GM04504 (cell line): ENCODE results near the gene RANBP3L.
"Not testable (repeated sequence)": the region's sequence is repeated elsewhere in the genome, so short reads cannot be mapped to it uniquely, and the experiment has no call there.

Experiments
- DNase-seq: peaks from one replicate; pipeline ENCODE4 v3.0.0-alpha.2; 2012; ENCODE audit warnings: low read depth

The RANBP3L gene

GRCh38 chr5:36285837-36286615 is 15.7 kb downstream of the RANBP3L start:
- DNase-seq = no peak

DNA sequence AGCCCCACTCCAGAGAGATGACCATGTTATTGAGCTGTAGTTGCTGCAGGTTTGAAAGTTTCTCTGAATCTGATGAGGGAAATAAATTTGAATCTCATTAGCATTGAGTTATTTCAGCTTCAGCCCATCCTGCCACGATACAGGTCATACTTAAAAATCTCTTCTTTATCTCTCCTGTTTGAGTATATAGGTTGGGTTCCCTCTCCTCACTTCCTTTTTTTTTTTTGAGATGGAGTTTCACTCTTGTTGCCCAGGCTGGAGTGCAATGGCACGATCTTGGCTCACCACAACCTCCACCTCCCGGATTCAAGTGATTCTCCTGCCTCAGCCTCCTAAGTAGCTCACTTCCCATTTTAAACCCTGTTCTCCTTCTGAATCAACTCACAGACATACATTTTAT is 17.9 kb downstream of the RANBP3L start:
- DNase-seq = not testable (repeated sequence)

DNA sequence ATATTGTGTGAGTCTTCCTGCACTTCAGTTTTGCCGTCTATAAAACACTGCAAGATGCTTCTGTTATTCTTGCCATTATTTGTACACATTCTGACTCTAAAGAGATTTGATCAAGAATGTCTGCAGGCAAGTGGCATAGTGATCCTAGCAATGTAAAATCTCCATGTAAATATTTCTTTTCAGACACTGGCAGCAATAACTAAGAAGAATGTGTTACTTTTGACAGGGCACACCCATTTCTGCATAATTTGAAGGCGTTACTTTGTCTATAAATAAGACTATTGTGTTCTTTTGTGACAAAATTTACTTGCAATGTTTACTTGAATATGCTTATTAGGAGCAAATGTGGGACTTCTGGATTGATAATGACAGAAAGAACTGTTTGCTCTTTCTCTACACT is 20.1 kb downstream of the RANBP3L start:
- no peak for DNase-seq

GRCh38 chr5:36279054-36279698 is 22.5 kb downstream of the RANBP3L start:
- DNase-seq = no peak

GRCh38 chr5:36277521-36278176 is 24.1 kb downstream of the RANBP3L start:
- no peak for DNase-seq

- DNase-seq = no peak
Measured at GRCh38 chr5:36276864-36277263, 24.8 kb downstream of the RANBP3L start.

GRCh38 chr5:36273809-36274526 is 27.7 kb downstream of the RANBP3L start:
- DNase-seq = no peak

- DNase-seq = no peak
Measured at GRCh38 chr5:36272136-36272690, 29.5 kb downstream of the RANBP3L start.

GRCh38 chr5:36270876-36271575 is 30.7 kb downstream of the RANBP3L start:
- no peak for DNase-seq

GRCh38 chr5:36270175-36270574 is 31.5 kb downstream of the RANBP3L start:
- no peak for DNase-seq

DNA sequence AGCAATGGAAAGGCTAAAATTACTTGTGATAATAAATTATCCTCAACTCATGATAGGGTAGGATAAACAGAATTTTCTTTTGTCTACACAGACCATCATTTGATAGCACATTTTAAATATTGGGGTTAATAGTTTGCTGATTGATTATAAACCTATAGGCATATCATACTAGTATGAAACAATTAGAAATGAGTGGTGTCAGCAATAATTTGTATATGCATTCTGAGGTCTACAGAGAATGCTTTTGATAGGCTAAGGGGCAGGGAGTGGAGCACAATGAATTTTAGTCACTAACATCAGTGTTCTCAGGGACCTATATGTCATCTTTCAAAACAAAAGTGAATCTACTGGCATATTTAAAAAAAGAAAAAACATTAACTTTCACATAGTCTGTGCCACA is 32.2 kb downstream of the RANBP3L start:
- no peak for DNase-seq

DNA sequence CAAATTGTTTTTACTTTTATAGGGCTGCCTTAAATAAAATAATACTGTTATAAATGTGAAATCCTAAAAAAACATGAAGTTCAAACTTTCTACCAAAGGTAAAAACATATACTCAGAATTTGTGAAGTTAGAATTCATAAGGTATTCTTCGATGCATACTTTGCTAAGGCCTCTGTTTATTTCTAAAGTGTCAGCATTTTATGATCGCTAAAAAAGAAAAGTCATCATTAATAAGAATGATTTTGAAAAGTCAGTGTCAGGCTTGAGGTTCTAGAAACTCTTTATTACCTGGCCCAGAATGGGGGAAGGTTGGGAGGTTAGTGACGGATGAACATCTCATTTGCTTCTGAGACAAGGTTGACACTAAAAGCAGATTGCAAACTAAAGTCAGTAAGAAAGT is 33.8 kb downstream of the RANBP3L start:
- DNase-seq = no peak

GRCh38 chr5:36264202-36264760 is 37.4 kb downstream of the RANBP3L start:
- no peak for DNase-seq

DNA sequence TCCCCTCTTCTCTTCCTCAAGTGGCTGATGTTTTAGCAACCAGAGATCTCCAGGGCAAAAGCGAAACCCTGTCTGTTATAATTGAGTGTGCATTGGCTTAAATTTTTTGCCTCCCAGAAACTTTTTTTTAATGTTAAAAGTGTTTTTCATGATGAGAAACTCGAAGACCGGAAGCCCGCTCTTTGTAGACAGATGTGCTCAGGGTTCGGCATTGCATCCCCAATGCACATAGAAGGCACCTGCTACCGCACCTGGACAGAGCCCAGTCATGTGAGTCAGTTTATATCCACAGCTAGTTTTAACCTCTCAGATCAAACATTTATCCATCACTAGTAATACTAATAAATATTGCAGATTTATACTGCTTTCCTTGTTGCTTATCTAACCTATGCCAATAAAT is 40.5 kb downstream of the RANBP3L start:
- DNase-seq = no peak

- DNase-seq = no peak
Measured at GRCh38 chr5:36253575-36253974, 48.1 kb downstream of the RANBP3L start.

- no peak for DNase-seq
Measured at GRCh38 chr5:36252722-36253365, 48.9 kb downstream of the RANBP3L start.

DNA sequence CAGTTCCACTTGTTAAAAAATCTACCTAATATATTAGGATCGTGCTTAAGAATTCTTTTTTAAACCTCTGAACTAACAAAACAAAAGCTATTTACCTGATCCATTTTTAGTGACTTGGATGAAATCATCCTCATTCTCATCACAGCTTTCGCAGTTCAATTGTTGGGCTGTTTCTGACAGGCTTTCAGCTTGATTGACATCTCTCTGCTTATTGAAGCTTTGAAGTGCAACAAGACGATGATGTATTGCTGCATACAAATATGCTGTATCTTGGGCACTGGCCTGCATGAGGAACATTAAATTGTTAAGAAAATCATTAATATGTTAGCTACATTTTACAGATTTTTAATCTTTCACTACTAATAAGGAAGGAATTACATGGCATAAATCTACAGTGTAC is 50.5 kb downstream of the RANBP3L start:
- no peak for DNase-seq

- DNase-seq = no peak
Measured at GRCh38 chr5:36250427-36250826, 51.3 kb downstream of the RANBP3L start.

GRCh38 chr5:36246036-36246800 is 55.5 kb downstream of the RANBP3L start:
- no peak for DNase-seq

- no peak for DNase-seq
Measured at GRCh38 chr5:36244076-36244475, 57.6 kb downstream of the RANBP3L start.
